HEK293T (cell line): ENCODE measurements around the gene GPT2.

Source experiments
- ARNT ChIP-seq: fragments of 450-650 bp; IDR thresholded peaks from 2 replicates; pipeline ENCODE4 v1.6.1; 2017; ENCODE audit warnings: mild to moderate bottlenecking
- FOXA1 ChIP-seq: fragments of 450-650 bp; IDR thresholded peaks from 2 replicates; pipeline ENCODE4 v1.6.1; 2016; ENCODE audit warnings: mild to moderate bottlenecking
- L3MBTL2 ChIP-seq: fragments of 450-650 bp; conservative IDR thresholded peaks from 2 replicates; pipeline ENCODE4 v1.6.1; 2016; ENCODE audit warnings: mild to moderate bottlenecking
- SP1 ChIP-seq: fragments of 450-650 bp; IDR thresholded peaks from 2 replicates; pipeline ENCODE4 v1.6.1; 2017

GRCh38 chr16:46904471-46904870 lies 20.3 kb downstream of the GPT2 start:
- TF ChIP-seq ARNT (no peak), L3MBTL2 (no peak), FOXA1 (no peak), SP1 (no peak)
